SH-SY5Y (cell line): Measurements from ENCODE around the gene ITPRID2.

Experiments
- GATA2 ChIP-seq: IDR thresholded peaks from 2 replicates; pipeline ENCODE4 v1.6.1; 2011; ENCODE audit warnings: mild to moderate bottlenecking, low read depth, low read length
- GATA3 ChIP-seq: IDR thresholded peaks from 2 replicates; pipeline ENCODE4 v1.6.1; 2011; ENCODE audit warnings: low read depth, mild to moderate bottlenecking, low read length, moderate library complexity

DNA sequence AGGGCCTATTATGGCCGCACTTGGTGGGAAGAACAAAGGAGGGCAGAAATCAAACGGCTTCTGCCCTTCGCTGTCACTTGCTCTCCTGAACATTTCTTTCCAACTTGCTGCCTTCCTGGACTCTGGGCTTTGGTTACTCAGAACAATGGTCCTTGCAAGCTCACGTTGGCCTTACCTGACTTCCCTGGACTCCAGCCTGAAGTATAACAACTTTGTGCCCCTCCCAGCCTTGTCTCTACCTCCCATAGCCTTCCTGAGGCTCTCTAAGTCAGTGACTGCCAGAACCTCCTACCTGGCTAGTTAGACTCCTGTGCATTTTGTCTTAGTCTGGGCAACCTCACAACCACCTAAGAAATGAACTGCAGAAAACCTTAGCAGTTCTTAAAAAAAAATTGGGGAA lies 30.2 kb upstream of the ITPRID2 start:
- TF ChIP-seq GATA3, result no peak
- no peak for TF ChIP-seq GATA2
